ENCODE data around the gene BANK1.

GRCh38 chr4:101806914-101807313 is 16.4 kb downstream of the BANK1 start:
- no peak for TF ChIP-seq EGR1 (IDR thresholded peaks at IDR 0.05)
- TF ChIP-seq RAD21 (IDR thresholded peaks at IDR 0.05; ENCODE audit: low read depth), result peak; percentile 2; the same call in 1 of the 2 replicates
- TF ChIP-seq, protein P1, sequence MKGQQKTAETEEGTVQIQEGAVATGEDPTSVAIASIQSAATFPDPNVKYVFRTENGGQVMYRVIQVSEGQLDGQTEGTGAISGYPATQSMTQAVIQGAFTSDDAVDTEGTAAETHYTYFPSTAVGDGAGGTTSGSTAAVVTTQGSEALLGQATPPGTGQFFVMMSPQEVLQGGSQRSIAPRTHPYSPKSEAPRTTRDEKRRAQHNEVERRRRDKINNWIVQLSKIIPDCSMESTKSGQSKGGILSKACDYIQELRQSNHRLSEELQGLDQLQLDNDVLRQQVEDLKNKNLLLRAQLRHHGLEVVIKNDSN (IDR thresholded peaks at IDR 0.05), result no peak
- no peak for TF ChIP-seq EP300 (IDR thresholded peaks at IDR 0.05; ENCODE audit: borderline replicate concordance)
- TF ChIP-seq FOXM1 (IDR thresholded peaks at IDR 0.05; ENCODE audit: borderline replicate concordance, low read depth), result no peak
- TF ChIP-seq, protein P2, sequence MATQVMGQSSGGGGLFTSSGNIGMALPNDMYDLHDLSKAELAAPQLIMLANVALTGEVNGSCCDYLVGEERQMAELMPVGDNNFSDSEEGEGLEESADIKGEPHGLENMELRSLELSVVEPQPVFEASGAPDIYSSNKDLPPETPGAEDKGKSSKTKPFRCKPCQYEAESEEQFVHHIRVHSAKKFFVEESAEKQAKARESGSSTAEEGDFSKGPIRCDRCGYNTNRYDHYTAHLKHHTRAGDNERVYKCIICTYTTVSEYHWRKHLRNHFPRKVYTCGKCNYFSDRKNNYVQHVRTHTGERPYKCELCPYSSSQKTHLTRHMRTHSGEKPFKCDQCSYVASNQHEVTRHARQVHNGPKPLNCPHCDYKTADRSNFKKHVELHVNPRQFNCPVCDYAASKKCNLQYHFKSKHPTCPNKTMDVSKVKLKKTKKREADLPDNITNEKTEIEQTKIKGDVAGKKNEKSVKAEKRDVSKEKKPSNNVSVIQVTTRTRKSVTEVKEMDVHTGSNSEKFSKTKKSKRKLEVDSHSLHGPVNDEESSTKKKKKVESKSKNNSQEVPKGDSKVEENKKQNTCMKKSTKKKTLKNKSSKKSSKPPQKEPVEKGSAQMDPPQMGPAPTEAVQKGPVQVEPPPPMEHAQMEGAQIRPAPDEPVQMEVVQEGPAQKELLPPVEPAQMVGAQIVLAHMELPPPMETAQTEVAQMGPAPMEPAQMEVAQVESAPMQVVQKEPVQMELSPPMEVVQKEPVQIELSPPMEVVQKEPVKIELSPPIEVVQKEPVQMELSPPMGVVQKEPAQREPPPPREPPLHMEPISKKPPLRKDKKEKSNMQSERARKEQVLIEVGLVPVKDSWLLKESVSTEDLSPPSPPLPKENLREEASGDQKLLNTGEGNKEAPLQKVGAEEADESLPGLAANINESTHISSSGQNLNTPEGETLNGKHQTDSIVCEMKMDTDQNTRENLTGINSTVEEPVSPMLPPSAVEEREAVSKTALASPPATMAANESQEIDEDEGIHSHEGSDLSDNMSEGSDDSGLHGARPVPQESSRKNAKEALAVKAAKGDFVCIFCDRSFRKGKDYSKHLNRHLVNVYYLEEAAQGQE (IDR thresholded peaks at IDR 0.05; ENCODE audit: low read depth), result no peak
- no peak for TF ChIP-seq TAF1 (IDR thresholded peaks at IDR 0.05; ENCODE audit: low read depth)
- TF ChIP-seq, protein P3, sequence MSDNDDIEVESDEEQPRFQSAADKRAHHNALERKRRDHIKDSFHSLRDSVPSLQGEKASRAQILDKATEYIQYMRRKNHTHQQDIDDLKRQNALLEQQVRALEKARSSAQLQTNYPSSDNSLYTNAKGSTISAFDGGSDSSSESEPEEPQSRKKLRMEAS (IDR thresholded peaks at IDR 0.05), result no peak

All from Ishikawa (cell line).